IMR-90 (cell line): ENCODE results near the gene SLC16A9. TPM values are rescaled to one million over a fixed set of nuclear protein-coding genes. Genes with fewer than 3 reads are reported as not detected.

ENCODE experiments used
- ATAC-seq: fragments of 200-7000 bp; cut with Tn5 transposase; 2 replicates; pipeline ENCODE4 v1.9.1; 2020; ENCODE audit warnings: low read depth, mild to moderate bottlenecking, moderate library complexity
- BruUV-seq: library from RNA; stranded (reverse); fragments of 400-500 nt; replicated peaks from 2 replicates; lab custom pipeline; 2021; lab: Mats Ljungman, UMichigan
- CTCF ChIA-PET: fragments of 300-600 bp; formaldehyde crosslinking; extraction: SDS; loops from one replicate; lab custom pipeline; 2021; ENCODE audit warnings: antibody characterized with exemption; lab: Yijun Ruan, JAX
- POLR2A ChIA-PET: fragments of 300-600 bp; sonication (Branson Sonifier 250); formaldehyde crosslinking; loops from one replicate; lab custom pipeline; 2022; ENCODE audit warnings: antibody characterized with exemption; ENCODE audit not compliant: unreplicated experiment; lab: Charles Lee
- DNase-seq: peaks from one replicate; pipeline ENCODE4 v3.0.0; 2013
- H2AFZ ChIP-seq: replicated peaks from 2 replicates; pipeline ENCODE3; 2013; ENCODE audit warnings: low read length, mild to moderate bottlenecking; ENCODE audit not compliant: poor library complexity
- H2AK5ac ChIP-seq: 2 replicates; pipeline ENCODE4 v1.6.1; 2013; ENCODE audit warnings: low read depth, low read length, inconsistent platforms
- H2AK9ac ChIP-seq: replicated peaks from 2 replicates; pipeline ENCODE3; 2013; ENCODE audit warnings: mild to moderate bottlenecking, low read depth, low read length, moderate library complexity; ENCODE audit not compliant: poor library complexity
- H2BK120ac ChIP-seq: 2 replicates; pipeline ENCODE4 v1.6.1; 2013; ENCODE audit warnings: low read depth, low read length, inconsistent platforms
- H2BK15ac ChIP-seq: 3 replicates; pipeline ENCODE4 v1.6.1; 2013; ENCODE audit warnings: low read depth, low read length, inconsistent platforms
- H2BK20ac ChIP-seq: 2 replicates; pipeline ENCODE4 v1.6.1; 2013; ENCODE audit warnings: low read depth, mild to moderate bottlenecking, inconsistent platforms, low read length, moderate library complexity
- H2BK5ac ChIP-seq: 2 replicates; pipeline ENCODE4 v1.6.1; 2013; ENCODE audit warnings: mild to moderate bottlenecking, low read depth, low read length, inconsistent platforms; ENCODE audit not compliant: poor library complexity, severe bottlenecking
- H3K14ac ChIP-seq: replicated peaks from 2 replicates; pipeline ENCODE4 v1.6.1; 2013; ENCODE audit warnings: low read depth, low read length, inconsistent platforms
- H3K18ac ChIP-seq: 2 replicates; pipeline ENCODE4 v1.6.1; 2013; ENCODE audit warnings: low read depth, low read length, control low read depth
- H3K23ac ChIP-seq: 2 replicates; pipeline ENCODE4 v1.6.1; 2013; ENCODE audit warnings: low read depth, low read length, inconsistent platforms
- H3K27ac ChIP-seq: 2 replicates; pipeline ENCODE4 v1.5.1; 2013; ENCODE audit warnings: mild to moderate bottlenecking, control low read depth, low read length; ENCODE audit not compliant: insufficient read depth
- H3K27me3 ChIP-seq: 2 replicates; pipeline ENCODE4 v1.6.1; 2013; ENCODE audit warnings: low read length; ENCODE audit not compliant: control insufficient read depth, insufficient read depth
- H3K36me3 ChIP-seq: 2 replicates; pipeline ENCODE4 v1.6.1; 2013; ENCODE audit warnings: low read length, mixed read lengths; ENCODE audit not compliant: control insufficient read depth, insufficient read depth
- H3K4ac ChIP-seq: 2 replicates; pipeline ENCODE4 v1.6.1; 2013; ENCODE audit warnings: low read depth, low read length, inconsistent platforms
- H3K4me1 ChIP-seq: 2 replicates; pipeline ENCODE4 v1.6.1; 2013; ENCODE audit warnings: low read length, mixed read lengths; ENCODE audit not compliant: control insufficient read depth, insufficient read depth
- H3K4me2 ChIP-seq: 2 replicates; pipeline ENCODE4 v1.6.1; 2013; ENCODE audit warnings: low read depth, mild to moderate bottlenecking, control low read depth, low read length, moderate library complexity
- H3K4me3 ChIP-seq: 2 replicates; pipeline ENCODE4 v1.5.1; 2013; ENCODE audit warnings: low read depth, mild to moderate bottlenecking, control low read depth, low read length, moderate library complexity; ENCODE audit not compliant: insufficient read depth
- H3K56ac ChIP-seq: 2 replicates; pipeline ENCODE4 v1.6.1; 2013; ENCODE audit warnings: low read length, inconsistent platforms; ENCODE audit not compliant: insufficient read depth; ENCODE audit errors: extremely low read depth
- H3K79me1 ChIP-seq, 2 experiments: 2 replicates each; pipeline ENCODE4 v1.6.1; 2013; ENCODE audit warnings: low read length in 2 of 2, inconsistent platforms in 1 of 2, low read depth in 1 of 2
- H3K9ac ChIP-seq: 2 replicates; pipeline ENCODE4 v1.6.1; 2013; ENCODE audit warnings: low read depth, low read length, control low read depth
- H3K9me1 ChIP-seq: 2 replicates; pipeline ENCODE4 v1.6.1; 2013; ENCODE audit warnings: low read length, inconsistent platforms; ENCODE audit not compliant: insufficient read depth
- H3K9me3 ChIP-seq: 2 replicates; pipeline ENCODE4 v1.6.1; 2013; ENCODE audit warnings: low read length; ENCODE audit not compliant: control insufficient read depth, insufficient read depth
- H4K20me1 ChIP-seq: 2 replicates; pipeline ENCODE4 v1.6.1; 2013; ENCODE audit warnings: low read length, inconsistent platforms; ENCODE audit not compliant: insufficient read depth
- H4K5ac ChIP-seq: 2 replicates; pipeline ENCODE4 v1.6.1; 2013; ENCODE audit warnings: mild to moderate bottlenecking, low read depth, low read length, control low read depth
- H4K8ac ChIP-seq, 2 experiments: 2 replicates each; pipeline ENCODE4 v1.6.1; 2013; ENCODE audit warnings: low read depth in 2 of 2, low read length in 2 of 2, control low read depth in 1 of 2, inconsistent platforms in 1 of 2
- H4K91ac ChIP-seq: 2 replicates; pipeline ENCODE4 v1.6.1; 2013; ENCODE audit warnings: low read depth, low read length, inconsistent platforms; ENCODE audit not compliant: insufficient read depth
- MAZ ChIP-seq: IDR thresholded peaks from 2 replicates; pipeline ENCODE4 v1.6.1; 2012; ENCODE audit warnings: low read depth, mild to moderate bottlenecking, low read length, improper control_type of control experiment, moderate library complexity, borderline replicate concordance
- WGBS, 2 experiments: methylation state at CpG; one replicate each; pipeline versions ENCODE4 v1.1.5 to v1.1.7; 2013; ENCODE audit warnings: missing lambda C conversion rate in 2 of 2; ENCODE audit not compliant: insufficient read length in 1 of 2; ENCODE audit errors: extremely low coverage in 2 of 2; 5-methylcytosine and 5-hydroxymethylcytosine counted together
- dilution Hi-C: fragments of 300-500 bp; cut with HindIII; formaldehyde crosslinking; loops from one replicate; pipeline ENCODE4 v1.14.3; 2018; ENCODE audit warnings: low sequenced_read_pairs; ENCODE audit not compliant: unreplicated experiment
- in situ Hi-C: fragments of 300-500 bp; cut with MboI; formaldehyde crosslinking; loops from 3 replicates; pipeline ENCODE4 v1.14.3; 2019; ENCODE audit warnings: low sequenced_read_pairs, inconsistent platforms, mixed read lengths
- intact Hi-C: fragments of 100-400 bp; cut with micrococcal nuclease; formaldehyde crosslinking; loops from 2 replicates; pipeline ENCODE4 v1.10.0; 2022
- polyA plus RNA-seq, 3 experiments: library from polyadenylated mRNA; depleted of rRNA; stranded (reverse); fragments of >200 nt; gene quantifications; 2 replicates each; pipeline ENCODE4 v1.2.3, GENCODE V29; 2012; ENCODE audit warnings: low replicate concordance in 1 of 3
- total RNA-seq: library from RNA; depleted of rRNA; stranded (reverse); fragments of >200 nt; gene quantifications from 2 replicates; pipeline ENCODE4 v1.2.3, GENCODE V29; 2012

The SLC16A9 gene
- total and polyA plus RNA-seq, 2 of the 4 experiments (the other 2 are of a cell fraction): 0.18 to 0.26 TPM

GRCh38 chr10:59680199-59680598 is 29.5 kb downstream of the SLC16A9 start:
- no peak for TF ChIP-seq MAZ
- H3K27ac ChIP-seq: no peak overlapping the region
- no peaks in the 10 kb centered on the region for H3K4me1 ChIP-seq
- no peak overlapping the region for H3K9ac ChIP-seq
- H2BK15ac ChIP-seq: no peak overlapping the region
- no peak overlapping the region for H4K8ac ChIP-seq
- H4K5ac ChIP-seq: no peak overlapping the region
- no peak overlapping the region for H2AFZ ChIP-seq
- H3K14ac ChIP-seq: no peak overlapping the region
- no peaks in the 10 kb centered on the region for H3K9me3 ChIP-seq
- no peak overlapping the region for H3K23ac ChIP-seq
- H3K18ac ChIP-seq: no peak overlapping the region
- WGBS, 2 experiments: no CpG with 5 or more reads among the region's 1 CpG
- no peak overlapping the region for H3K4me2 ChIP-seq
- H2AK5ac ChIP-seq: no peak overlapping the region
- intact Hi-C loops (no loop called here), in situ Hi-C loops (no loop called here), dilution Hi-C loops (no loop called here)
- H2BK20ac ChIP-seq: no peak overlapping the region
- POLR2A ChIA-PET: no interaction called here
- no peaks in the 10 kb centered on the region for H3K9me1 ChIP-seq
- no peak overlapping the region for H2AK9ac ChIP-seq
- CTCF ChIA-PET: no interaction called here
- H3K4me3 ChIP-seq: no peak overlapping the region
- no peaks in the 10 kb centered on the region; the same call in 1 of the 2 replicates for H3K27me3 ChIP-seq
- H3K36me3 ChIP-seq: no peaks in the 10 kb centered on the region
- DNase-seq (no peak), ATAC-seq (no peak)
- BruUV-seq: no TSS peak
- H3K79me1 ChIP-seq: no peaks in the 10 kb centered on the region
- no peak overlapping the region for H3K4ac ChIP-seq
- no peak overlapping the region for H3K56ac ChIP-seq
- H2BK120ac ChIP-seq: no peak overlapping the region
- H4K91ac ChIP-seq: no peak overlapping the region
- no peaks in the 10 kb centered on the region for H4K20me1 ChIP-seq
- H2BK5ac ChIP-seq: no peak overlapping the region
